Endothelial cell (in vitro differentiated cells): Measurements from ENCODE around the gene ROBO2. TPM values are rescaled to one million over a fixed set of nuclear protein-coding genes. Genes with fewer than 3 reads are reported as not detected.

Source experiments
- DNase-seq: peaks from one replicate; pipeline ENCODE4 v3.0.0; 2021; ENCODE audit warnings: low spot score
- H3K27ac Mint-ChIP-seq: one replicate; pipeline ENCODE4 v1.8.0; 2021; ENCODE audit warnings: mixed read lengths, inconsistent platforms; ENCODE audit not compliant: unreplicated experiment
- H3K27me3 Mint-ChIP-seq: one replicate; pipeline ENCODE4 v1.8.0; 2021; ENCODE audit warnings: mild to moderate bottlenecking, moderate library complexity, mixed read lengths, inconsistent platforms; ENCODE audit not compliant: unreplicated experiment
- H3K36me3 Mint-ChIP-seq: one replicate; pipeline ENCODE4 v1.8.0; 2021; ENCODE audit warnings: mild to moderate bottlenecking, low read depth, mixed read lengths, inconsistent platforms; ENCODE audit not compliant: unreplicated experiment
- H3K4me1 Mint-ChIP-seq: one replicate; pipeline ENCODE4 v1.8.0; 2021; ENCODE audit warnings: mild to moderate bottlenecking, mixed read lengths, inconsistent platforms; ENCODE audit not compliant: unreplicated experiment
- H3K4me3 Mint-ChIP-seq: one replicate; pipeline ENCODE4 v1.8.0; 2021; ENCODE audit warnings: mild to moderate bottlenecking, mixed read lengths, inconsistent platforms; ENCODE audit not compliant: unreplicated experiment
- H3K9me3 Mint-ChIP-seq: one replicate; pipeline ENCODE4 v1.8.0; 2021; ENCODE audit warnings: mixed read lengths, inconsistent platforms; ENCODE audit not compliant: unreplicated experiment
- CTCF ChIP-seq: fragments of 200-600 bp; sonication (generic); IDR thresholded peaks from one replicate; pipeline ENCODE4 v1.5.0; 2021; ENCODE audit warnings: antibody characterized with exemption; ENCODE audit not compliant: unreplicated experiment
- total RNA-seq: library from RNA; stranded (reverse); fragmentation: NEBNext Ultra II Directional; extraction: Animal tissue kit (Norgen Biotek cat#: 25700); gene quantifications from one replicate; pipeline ENCODE4 v1.2.1, GENCODE V29; 2021; ENCODE audit not compliant: unreplicated experiment

Gene ROBO2
- total RNA-seq, 1 donor from 2014 or later, result 2.5 TPM

- Mint-ChIP-seq H3K4me3 (no peak overlapping the region), H3K4me1 (no peaks in the 10 kb centered on the region), H3K9me3 (no peaks in the 10 kb centered on the region), H3K36me3 (no peaks in the 10 kb centered on the region), H3K27me3 (no peaks in the 10 kb centered on the region), H3K27ac (no peak overlapping the region)
- TF ChIP-seq CTCF, result no peak
- DNase-seq, result no peak
These were observed 38.7 kb upstream of the ROBO2 start for GRCh38 chr3:77001062-77001701.

- no peaks in the 10 kb centered on the region for H3K9me3 Mint-ChIP-seq
- no peak for TF ChIP-seq CTCF
- H3K4me3 Mint-ChIP-seq, result no peak overlapping the region
- no peaks in the 10 kb centered on the region for H3K4me1 Mint-ChIP-seq
- H3K27me3 Mint-ChIP-seq, result peaks cover 2% of the 10 kb centered on the region
- H3K36me3 Mint-ChIP-seq, result no peaks in the 10 kb centered on the region
- no peak overlapping the region for H3K27ac Mint-ChIP-seq
- no peak for DNase-seq
These were observed 25.7 kb upstream of the ROBO2 start for GRCh38 chr3:77014226-77014625.

- Mint-ChIP-seq H3K27me3 (no peaks in the 10 kb centered on the region), H3K9me3 (no peaks in the 10 kb centered on the region), H3K27ac (no peak overlapping the region), H3K4me3 (no peak overlapping the region), H3K36me3 (no peaks in the 10 kb centered on the region), H3K4me1 (no peaks in the 10 kb centered on the region)
- DNase-seq, result no peak
- TF ChIP-seq CTCF, result no peak
These were observed 14.4 kb upstream of the ROBO2 start for GRCh38 chr3:77025471-77025870.

GRCh38 chr3:77026904-77027634 is 12.8 kb upstream of the ROBO2 start:
- Mint-ChIP-seq H3K36me3 (no peaks in the 10 kb centered on the region), H3K27ac (no peak overlapping the region), H3K9me3 (no peaks in the 10 kb centered on the region), H3K4me1 (no peaks in the 10 kb centered on the region), H3K4me3 (no peak overlapping the region), H3K27me3 (no peaks in the 10 kb centered on the region)
- DNase-seq, result no peak
- TF ChIP-seq CTCF, result no peak

GRCh38 chr3:77028005-77028404 is 11.9 kb upstream of the ROBO2 start:
- Mint-ChIP-seq H3K4me1 (no peaks in the 10 kb centered on the region), H3K9me3 (no peaks in the 10 kb centered on the region), H3K27ac (no peak overlapping the region), H3K4me3 (no peak overlapping the region), H3K36me3 (no peaks in the 10 kb centered on the region), H3K27me3 (no peaks in the 10 kb centered on the region)
- DNase-seq, result no peak
- no peak for TF ChIP-seq CTCF
